Measurements from ENCODE around the gene TMEM163.

TMEM163 gene

DNA sequence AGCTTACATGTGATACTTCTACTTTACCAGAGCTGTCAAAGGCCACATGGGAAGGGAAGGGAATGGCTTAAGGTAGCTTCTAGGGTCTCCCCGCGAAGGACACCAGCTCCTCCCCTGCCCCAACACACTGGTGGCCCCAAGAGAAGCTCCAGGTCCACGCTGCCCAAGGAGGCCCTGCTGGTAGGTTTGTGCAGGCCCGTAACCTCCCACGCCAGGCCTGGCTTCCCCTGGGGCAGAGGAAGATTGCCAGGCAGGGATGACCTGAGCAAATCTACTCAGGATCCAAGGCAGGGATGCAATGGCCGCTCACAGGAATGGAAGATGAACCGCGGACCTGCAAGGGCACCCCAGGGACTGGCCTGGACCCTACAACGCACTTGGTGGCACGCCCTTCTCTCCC is 259.9 kb downstream of the TMEM163 start:
- no peak for TF ChIP-seq CTCF (IDR thresholded peaks at IDR 0.05; ENCODE audit: low read depth, low read length)
- in situ Hi-C loops (cut with HindIII; ENCODE audit: low sequenced_read_pairs) = no loop called here
- DNase-seq (ENCODE audit: low read depth, low spot score) = no peak
- no peak overlapping the region for H3K4me3 ChIP-seq (ENCODE audit: low read depth, low read length)

GRCh38 chr2:134458473-134458853 is 260.3 kb downstream of the TMEM163 start:
- no peak for DNase-seq (ENCODE audit: low read depth, low spot score)
- H3K4me3 ChIP-seq (ENCODE audit: low read depth, low read length) = no peak overlapping the region
- TF ChIP-seq CTCF (IDR thresholded peaks at IDR 0.05; ENCODE audit: low read depth, low read length) = no peak
- in situ Hi-C loops (cut with HindIII; ENCODE audit: low sequenced_read_pairs) = no loop called here

DNA sequence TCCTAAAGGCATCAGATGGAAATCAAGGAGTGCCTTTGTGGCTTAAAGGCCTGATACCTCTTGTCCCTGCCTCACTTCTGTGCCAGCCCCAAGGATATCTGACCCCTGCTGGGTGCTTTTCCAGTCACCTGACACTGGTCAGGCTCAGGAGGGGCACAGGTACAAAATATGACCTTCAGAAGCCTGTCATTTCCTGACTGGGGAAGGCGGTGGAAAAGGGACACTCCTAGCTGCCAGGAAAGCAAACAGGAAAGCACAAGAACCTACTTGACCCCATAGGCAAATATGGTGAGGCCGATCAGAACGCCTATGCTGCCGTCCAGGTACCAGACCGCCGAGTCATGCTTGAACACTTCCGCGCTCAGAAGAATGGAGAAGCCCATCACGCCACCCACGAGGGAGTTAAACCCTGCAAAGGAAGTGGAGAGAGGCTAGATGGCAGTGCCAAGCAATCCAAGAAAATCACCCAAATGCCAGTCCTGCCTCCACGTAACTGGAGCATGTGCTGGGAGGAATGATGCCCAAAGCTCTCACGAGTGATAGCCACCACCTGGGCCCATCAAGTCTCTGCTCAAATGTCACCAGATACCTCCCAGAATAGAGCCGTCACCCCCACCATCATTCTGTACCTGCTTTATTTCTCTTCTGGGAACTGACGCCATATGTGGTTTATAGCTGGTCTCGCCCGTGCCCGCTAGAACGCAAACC is 260.9 kb downstream of the TMEM163 start:
- DNase-seq (ENCODE audit: low read depth, low spot score) = no peak
- H3K4me3 ChIP-seq (ENCODE audit: low read depth, low read length) = no peak overlapping the region
- TF ChIP-seq CTCF (IDR thresholded peaks at IDR 0.05; ENCODE audit: low read depth, low read length) = no peak
- in situ Hi-C loops (cut with HindIII; ENCODE audit: low sequenced_read_pairs) = no loop called here

GRCh38 chr2:134457353-134457752 is 261.4 kb downstream of the TMEM163 start:
- in situ Hi-C loops (cut with HindIII; ENCODE audit: low sequenced_read_pairs) = no loop called here
- no peak for TF ChIP-seq CTCF (IDR thresholded peaks at IDR 0.05; ENCODE audit: low read depth, low read length)
- no peak for DNase-seq (ENCODE audit: low read depth, low spot score)
- no peak overlapping the region for H3K4me3 ChIP-seq (ENCODE audit: low read depth, low read length)

DNA sequence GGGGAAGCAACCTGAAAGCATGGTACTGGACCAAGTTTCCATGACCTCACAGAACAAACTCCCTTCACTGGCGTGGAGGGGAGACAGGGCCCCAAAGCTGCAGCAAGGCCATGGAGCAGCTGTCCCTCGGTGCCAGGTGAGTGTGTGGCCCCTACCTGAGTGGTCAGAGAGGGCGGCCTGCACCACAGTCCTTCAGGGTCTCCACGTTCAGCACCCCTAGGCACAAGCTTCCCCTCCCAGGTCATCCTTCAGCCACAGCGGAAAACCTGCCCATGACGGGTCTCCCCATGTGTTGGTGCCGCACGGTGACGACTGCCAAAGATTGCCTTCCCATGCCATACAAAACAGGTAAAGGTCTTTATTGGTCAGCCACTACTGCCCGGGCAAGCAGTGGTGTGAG is 263.4 kb downstream of the TMEM163 start:
- no peak overlapping the region for H3K4me3 ChIP-seq (ENCODE audit: low read depth, low read length)
- in situ Hi-C loops (cut with HindIII; ENCODE audit: low sequenced_read_pairs) = no loop called here
- no peak for TF ChIP-seq CTCF (IDR thresholded peaks at IDR 0.05; ENCODE audit: low read depth, low read length)
- DNase-seq (ENCODE audit: low read depth, low spot score) = no peak

DNA sequence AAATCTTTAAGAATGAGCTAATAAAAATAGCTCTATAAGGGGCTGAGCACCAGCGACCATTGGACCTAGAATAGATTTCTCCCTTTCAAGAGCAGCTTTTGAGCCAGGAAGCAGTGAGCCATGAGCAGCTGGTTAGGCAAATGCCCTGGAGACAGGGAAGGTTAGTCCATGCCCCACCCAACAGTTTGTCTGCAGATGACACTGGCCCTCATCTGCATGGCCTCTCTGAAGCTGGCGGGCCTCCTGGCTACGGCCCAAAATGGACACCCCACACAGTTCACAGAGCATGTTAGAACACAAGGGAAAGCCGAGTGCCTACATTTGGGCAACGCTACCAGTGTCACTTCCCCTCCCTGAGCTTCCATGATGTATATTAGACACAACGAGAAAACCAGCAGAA is 263.9 kb downstream of the TMEM163 start:
- DNase-seq (ENCODE audit: low read depth, low spot score) = no peak
- H3K4me3 ChIP-seq (ENCODE audit: low read depth, low read length) = no peak overlapping the region
- in situ Hi-C loops (cut with HindIII; ENCODE audit: low sequenced_read_pairs) = no loop called here
- TF ChIP-seq CTCF (IDR thresholded peaks at IDR 0.05; ENCODE audit: low read depth, low read length) = no peak
